HG03460 (cell line): ENCODE measurements around the gene NCKAP5L.

Source experiments
- ATAC-seq: cut with Tn5 transposase; IDR thresholded peaks from one replicate; pipeline ENCODE4 v1.9.1; 2021; ENCODE audit not compliant: unreplicated experiment

The NCKAP5L gene

DNA sequence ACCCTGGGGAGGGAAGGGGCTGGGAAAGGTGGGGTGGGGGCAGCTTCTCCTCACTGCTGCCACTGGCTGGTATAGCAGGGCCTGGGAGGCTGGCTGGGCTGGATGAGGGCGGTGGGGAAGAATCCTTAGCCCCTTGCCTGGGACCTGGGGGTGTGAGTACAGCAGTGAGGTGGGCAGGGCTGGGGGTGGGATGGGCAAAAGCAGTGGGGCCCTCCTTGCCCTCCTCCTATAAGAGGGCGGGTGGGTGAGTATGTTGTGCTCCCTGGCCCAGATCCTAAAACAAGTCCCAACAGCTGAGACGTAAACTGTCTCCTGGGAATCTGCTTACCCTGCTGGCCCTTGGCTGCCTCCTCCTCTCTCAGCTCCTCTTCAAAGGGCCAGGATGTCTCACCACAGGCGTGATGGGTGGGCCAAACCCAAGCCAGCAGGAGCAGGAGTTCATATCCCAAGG, 2.2 kb downstream of the NCKAP5L start:
- no peak for ATAC-seq

DNA sequence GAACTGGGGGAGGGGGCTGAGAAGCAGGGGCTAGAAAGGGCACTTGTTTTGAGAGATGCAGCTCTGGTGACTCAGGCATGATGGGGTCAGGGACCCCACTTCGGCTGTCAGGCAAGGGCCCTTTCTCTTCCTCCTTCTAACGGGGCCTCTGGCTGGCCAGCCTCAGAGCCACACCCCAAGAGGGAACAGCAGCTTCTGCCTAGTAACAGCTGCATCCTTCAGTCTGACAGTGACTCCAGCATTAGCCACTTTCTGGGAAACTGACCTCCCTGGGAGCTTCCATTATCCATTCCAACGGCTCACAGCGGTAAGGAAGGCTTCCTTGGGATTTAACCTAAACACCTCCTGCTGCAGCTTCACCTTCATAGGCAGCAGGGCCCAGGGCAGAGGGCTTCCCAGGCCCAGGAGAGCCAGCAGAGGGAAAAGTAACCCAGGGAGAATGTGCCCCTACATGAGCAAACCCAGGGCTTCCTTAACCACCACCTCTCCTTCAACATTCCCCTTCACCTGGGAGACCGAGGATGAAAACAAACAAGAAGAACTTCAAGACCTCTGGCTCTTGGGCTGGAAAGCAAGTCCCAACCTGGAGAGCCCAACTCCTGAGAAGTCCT, 2.7 kb downstream of the NCKAP5L start:
- ATAC-seq: no peak

DNA sequence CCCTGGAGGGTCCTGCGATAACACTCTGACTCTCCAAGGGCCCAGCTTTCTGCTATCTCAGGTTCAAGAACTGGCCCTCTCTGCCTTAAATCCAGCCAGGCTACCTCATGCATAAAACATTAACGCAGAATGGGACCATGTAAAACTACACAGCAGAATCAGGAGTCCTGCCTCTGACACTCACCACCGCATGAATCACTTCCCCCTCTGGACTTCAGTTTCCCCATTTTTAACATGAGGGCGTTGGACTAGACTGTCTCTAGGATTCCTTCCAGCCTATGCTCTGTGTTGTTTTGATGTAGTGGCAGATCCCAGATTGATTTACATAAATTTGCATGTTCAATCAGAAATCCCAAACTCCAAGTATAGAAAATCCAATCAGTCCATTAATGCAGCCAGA, 3.3 kb downstream of the NCKAP5L start:
- ATAC-seq: no peak

DNA sequence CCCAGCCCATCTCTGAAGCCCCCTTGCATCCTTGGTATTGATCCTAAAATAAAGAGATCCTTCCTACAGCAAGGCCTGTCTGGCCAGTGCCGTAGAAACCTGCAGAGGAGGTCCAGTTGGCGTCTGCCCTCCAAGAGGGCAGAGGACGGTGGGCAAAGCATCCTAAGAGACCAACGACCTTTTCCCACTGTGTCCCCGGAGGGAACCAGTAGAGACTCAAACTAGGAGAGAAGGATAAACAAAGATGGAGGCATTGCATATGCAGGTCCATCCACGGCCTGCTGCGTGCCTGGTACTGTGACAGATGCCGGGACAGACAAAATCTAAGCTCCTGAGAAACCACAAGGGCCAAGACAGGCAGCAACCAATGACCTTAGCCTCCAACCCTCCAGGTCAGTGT, 3.8 kb downstream of the NCKAP5L start:
- ATAC-seq: no peak

DNA sequence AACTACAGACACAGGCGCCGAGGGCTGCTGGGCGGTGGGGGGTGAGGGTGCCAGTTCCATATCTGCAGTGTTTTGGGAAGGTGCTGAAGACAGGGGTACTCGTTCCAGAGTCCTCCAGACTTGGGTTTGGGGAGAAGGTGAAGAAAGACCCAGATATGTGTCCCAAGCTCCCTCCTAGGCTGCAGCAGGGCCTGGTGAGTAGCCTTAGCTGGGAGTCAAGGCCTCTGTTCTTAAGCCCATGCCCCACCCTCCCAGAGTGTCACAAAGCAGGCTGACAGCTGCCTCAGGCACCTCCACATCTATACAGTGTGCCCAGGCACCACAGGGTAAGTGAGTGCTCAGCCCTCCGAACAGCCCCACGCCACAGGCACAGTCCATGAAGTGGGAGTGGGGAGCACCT, 4.3 kb downstream of the NCKAP5L start:
- no peak for ATAC-seq

DNA sequence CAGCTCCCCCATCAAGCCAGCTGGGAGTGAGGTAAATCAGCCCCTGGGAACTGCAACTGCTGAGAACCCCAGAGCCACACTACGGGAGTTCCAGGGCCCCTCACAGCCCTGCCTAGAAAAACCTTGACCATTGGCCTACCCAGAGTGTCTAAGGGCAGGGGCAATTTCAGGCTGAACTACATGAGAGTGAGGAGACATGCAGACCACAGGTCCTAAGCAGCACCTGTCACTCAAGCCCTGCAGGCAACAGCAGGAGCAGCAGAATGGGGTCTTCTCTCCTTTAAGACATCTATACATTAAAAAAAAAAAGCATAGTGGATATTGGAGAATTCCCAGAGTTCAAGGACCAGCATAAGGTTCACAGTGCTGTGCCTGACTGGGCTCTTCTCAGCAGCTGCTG, 4.9 kb downstream of the NCKAP5L start:
- ATAC-seq: no peak

DNA sequence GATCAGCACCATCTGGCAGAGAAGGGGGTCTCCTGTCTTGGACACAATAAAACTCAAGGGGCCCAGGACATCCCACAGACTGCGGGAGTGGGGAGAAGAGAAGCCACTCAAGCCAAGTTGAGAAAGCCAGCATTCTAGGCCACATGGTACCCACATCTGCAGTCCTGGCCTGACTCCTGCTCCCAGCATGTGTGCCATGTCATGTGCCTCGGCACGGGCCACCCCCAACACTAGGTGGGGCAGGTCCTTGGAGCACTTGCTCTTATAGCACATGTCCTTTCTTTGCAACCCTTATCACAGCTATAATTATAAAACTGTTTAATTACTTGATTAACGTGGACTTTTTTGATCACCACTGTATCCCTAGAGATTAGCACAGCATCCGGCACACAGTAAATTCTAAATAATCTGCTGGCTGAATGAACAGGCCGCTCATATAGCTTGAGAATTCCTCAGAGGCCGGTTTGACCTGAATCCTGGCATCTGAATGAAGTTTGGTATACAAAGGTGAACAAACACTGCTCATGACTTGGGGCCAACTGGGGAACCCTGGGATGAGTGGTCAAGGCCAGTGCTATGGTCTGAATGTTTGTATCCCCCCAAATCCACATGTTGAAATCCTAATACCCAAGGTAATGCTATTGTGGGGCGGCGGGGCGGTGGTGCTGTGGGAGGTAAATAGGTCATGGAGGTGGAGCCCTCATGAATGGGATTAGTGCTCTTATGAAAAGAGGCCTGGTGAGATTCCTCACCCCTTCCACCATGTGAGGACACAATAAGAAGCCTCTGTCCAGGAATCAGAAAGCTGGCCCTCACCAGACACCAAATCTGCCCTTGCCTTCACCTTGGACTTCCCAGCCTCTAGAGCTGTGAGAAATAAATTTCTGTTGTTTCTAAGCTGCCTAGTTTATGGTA, 6.6 kb downstream of the NCKAP5L start:
- ATAC-seq: no peak

DNA sequence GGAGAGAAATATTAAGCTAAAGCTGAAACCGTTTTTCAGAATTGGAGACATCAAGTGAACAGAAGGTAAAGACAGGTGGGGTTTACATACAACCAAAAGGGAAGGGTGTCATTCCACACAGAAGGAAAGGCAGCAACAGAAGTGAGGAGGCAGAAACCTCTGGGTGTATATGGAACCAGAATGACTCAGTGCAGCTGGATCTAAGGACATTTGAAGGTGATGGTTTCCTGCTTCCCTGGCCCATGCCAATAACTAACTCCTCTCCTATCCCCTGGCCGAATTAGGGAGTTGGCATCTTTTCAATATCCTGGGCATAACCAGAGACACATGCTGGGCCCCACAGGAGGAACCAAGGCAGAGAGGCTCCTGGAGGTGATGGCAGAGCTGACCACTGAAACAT, 8.4 kb downstream of the NCKAP5L start:
- no peak for ATAC-seq

DNA sequence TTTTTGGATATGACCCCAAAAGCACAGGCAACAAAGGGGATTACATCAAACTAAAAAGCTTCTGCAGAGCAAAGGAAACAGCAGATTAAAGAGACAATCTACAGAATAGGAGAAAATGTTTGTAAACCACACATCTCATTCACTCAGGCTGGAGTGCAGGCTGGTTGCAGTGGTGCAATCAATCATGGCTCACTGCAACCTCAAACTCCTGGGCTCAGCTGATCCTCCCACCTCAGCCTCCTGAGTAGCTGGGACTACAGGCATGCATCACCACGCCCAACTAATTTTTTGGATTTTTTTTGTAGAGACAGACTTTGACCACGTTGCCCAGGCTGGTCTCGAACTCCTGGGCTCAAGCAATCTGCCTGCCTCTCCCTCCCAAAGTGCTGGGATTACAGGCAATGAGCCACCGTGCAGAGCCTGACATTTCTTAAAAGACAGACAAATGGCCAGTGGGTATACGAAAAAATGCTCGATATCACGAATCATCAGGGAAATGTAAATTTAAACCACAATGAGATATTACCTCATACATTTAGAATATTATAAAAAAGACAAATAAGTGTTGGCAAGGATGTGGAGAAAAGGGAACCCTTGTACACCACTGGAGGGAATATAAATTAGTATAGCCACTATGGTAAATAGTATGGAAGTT, 9.8 kb downstream of the NCKAP5L start:
- no peak for ATAC-seq

DNA sequence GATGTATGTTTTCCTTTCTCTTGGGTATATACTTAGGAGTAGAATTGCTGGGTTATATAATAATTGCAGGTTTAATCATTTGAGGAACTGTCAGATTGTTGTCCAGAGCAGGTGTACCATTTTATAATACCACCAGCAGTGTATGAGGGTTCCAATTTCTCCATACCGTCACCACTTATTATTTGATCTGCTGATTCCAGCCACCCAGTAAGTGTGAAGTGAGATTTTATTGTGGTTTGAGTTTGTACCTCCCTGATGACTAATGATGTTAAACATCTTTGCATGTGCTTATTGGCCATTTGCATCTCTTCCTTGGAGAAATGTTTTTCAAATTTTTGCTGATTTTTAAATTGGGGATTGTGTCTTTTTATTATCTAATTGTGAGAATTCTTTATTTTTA, 15.1 kb downstream of the NCKAP5L start:
- no peak for ATAC-seq

DNA sequence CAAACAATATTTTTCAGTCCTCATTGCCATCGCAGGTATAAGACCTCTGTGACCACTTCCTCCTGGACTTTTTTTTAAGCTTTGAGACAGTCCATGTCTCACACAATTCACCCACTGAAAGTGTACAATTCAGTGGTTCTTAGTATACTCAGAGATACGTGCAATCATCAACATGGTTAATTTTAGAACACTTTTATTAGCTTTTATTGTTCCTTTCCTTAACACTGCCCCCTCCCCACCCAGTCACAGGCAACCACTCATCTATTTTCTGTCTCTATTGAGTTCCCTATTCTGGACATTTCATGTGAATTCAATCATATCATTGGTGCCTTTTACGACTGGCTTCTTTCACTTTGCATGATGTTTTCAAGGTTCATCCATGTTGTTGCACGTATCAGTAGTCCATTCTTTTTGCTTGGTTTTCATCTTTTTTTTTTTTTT, 16.2 kb downstream of the NCKAP5L start:
- ATAC-seq: no peak

DNA sequence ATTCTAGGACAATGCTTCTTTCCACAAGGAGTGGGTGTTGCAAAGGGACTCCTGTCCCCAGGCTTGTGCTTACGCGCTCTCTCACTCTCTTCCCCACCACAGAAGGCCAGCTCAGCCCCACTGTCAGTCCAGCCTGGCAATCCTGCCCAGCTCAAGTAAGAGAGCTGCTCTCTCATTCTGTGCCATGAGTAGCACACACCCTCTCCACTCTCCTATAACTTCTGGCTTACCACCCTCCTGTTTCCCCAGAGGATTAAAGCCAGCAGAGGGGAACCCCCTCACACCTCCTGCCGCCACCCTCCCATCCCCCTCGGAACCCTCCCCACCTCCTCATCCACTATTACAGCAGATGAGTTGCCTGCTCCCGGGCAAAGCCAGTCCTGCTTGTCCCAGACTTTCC, 17.1 kb downstream of the NCKAP5L start:
- ATAC-seq: no peak

DNA sequence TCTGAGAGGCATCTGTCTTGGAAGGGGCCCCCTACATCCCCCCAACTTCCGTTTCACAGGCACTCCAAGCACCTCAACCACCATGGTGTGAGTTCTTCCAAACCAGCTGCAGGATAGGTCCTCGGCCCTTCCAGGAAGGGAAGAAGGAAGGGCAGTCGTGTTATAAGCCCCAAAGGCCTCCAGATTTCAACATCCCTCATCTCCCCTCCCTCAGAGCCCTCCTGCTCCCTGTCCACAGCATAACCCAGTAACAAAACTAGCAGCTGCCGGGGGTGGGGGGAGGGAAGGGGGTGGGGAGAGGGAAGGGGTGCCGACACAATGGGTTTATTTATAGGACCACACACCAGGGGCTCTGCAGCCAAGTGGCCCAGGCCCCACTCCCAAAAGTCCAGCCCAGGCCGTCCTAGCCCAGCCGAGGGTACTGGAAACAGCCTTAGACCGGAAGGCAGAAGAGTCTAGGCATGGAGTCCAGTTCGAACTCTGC, 18.3 kb downstream of the NCKAP5L start:
- ATAC-seq: no peak

DNA sequence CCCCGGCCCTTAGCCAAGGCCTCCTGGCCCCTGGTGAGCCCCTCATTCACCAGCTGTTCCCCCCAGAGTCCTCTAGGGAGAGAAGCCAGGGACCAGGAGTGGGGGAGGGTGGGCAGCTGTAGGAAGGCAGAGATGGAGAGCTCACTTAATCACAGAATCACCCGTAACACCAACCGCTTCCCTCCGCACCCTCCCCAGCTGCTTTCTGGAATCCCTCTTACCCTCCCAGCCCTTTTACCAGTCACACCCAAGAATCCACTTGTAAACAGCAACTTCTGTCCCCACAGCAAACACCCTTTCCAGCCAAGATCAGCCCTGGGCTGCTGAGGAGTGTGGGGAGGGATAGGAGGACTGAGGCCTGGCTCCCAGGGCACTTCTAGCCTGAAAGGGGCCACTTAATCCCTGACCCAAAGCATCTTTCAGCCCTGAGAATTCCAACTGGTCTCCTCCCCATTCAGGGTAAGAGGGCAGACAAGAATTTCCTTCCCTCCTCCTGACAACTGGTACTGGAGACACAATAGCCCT, 18.8 kb downstream of the NCKAP5L start:
- ATAC-seq: no peak

DNA sequence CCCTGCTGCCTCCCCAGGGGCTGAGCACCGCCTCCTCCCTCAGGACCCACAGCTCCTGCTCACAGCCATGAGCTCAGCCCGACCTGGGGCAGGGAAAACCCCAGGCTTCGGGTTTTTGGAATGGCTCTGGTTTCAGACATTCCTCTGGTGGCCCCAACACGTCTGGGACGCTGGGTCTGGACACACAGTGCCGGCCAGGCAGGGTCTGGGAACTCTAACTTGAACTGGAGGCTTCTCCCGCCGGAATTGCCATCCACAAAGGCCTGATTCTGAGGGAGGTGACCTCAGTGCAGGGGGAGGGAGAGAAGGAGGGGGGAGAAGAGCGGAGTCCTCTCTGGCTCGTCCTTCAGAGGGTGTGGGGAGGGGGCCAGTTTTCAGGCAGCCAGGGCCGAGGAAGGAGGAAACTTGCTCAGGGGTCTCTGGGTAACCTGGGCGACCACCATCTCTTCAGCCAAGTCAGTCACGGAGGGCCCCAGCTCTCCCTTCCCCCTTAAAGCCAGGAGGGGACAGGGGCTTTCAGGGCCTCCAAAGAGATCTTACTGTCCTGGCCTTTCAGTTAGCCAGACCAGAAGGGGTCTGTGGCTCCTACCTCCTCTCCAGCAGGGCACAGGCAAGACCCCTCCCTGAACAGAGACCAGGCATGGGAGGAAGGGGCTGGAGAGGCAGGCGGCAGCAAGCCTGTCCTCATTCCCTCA, 19.4 kb downstream of the NCKAP5L start:
- ATAC-seq: no peak

DNA sequence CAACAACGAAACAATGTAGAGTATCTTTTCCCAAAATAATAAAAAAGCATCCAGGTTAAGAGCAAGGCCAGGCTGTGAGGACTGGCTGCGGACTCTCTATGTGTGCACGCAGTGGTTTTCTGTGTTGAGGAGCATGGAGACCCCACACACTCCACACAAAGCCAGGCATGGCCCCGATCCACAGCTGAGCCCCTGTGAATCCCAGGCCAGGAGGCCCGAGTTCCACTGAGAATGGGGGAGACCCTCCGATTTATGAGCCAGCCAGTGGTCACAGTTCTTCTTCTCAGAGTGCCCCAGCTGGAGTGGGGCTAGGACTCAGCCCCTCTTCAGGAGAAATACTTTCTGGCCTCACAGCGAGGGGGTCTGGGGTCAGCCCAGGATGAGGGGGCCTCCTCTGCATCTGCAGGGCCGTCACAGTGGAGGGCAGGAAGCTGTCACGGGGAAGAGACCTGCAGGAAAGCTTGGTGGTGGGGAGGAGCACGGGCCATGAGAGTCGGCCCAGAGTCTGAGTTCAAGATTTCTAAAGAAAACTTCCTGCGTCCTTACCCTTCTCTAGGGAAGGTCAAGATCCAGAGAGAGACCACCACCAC, 20.1 kb downstream of the NCKAP5L start:
- no peak for ATAC-seq

DNA sequence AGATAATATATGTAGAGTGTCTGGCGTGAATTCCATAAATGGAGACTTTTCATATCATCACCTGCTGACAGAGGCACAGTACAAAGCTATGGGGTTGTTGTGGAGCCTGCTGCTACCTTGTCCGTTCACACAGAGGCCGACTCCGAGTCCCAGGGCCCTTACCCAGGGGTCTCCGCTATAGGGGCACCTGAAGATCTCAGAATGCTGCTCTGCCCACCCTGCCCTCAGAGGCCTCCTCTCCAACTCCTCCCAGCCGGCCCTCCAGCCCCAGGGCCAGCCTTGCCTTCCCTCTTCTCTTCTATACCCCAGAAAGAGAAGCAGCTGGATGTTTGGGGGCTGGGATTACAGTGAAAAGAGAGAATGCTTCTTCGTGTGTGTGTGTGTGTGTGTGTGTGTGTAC, 21.3 kb downstream of the NCKAP5L start:
- no peak for ATAC-seq

DNA sequence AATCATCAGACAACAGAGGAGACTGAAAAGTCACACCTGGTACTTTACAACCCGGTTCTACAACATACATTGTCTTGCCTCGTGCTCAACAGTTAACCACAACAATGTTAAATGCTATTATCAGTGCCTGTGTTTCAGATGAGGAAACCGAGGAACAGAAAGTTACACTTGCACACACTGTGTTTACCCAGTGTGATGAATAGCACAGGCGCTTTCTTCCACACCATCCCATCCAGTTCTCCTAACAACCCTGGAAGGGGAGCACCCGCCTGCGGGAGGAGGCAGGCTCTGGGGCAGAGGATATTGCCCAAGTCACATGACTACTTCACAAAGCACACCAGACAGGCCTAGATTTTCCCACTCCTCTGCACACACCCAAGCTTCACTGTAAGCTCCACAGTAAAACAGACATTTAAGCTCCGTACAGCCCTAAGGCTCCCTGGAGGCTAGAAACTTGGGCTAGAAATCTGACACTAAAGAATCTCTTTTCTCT, 21.8 kb downstream of the NCKAP5L start:
- no peak for ATAC-seq

DNA sequence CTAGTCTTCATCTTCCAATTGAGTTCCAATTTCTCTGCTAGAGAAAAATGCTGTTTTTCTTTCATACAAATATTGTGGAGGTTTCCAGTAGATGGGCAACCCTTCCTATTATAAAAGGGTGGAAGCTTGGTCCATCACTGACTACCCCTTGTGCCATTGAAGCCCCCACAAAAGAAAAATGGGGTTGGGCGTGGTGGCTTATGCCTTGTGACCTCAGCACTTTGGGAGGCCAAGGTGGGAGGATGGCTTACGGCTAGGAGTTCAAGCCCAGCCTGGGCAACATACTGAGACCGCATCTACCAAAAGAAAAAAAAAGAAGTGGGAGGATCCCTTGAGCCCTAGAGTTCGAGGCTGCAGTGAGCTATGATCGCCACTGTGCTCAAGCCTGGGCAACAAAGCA, 22.8 kb downstream of the NCKAP5L start:
- no peak for ATAC-seq

DNA sequence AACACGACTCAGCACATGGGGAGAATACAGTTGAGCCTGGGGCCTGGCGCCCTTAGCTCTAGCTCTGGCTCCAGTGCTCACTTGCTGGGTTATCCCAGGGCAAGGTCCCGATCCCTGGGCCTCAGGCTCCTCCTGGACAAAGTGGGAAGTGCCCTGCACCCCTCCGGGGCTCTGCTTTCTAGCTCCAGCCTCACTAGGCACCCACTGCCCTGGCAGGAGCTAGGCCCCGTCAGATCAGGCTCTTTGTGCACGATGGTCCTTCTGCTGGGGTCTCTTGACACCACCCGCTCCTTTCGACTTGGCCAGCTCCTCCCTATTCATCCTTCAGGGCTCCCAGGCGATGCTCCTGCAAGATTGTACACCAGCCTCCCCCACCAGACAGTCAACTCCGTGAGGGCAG, 23.4 kb downstream of the NCKAP5L start:
- no peak for ATAC-seq
